ENCODE measurements around the gene TMEM201. TPM values are rescaled to one million over a fixed set of nuclear protein-coding genes. Genes with fewer than 3 reads are reported as not detected.

TMEM201 gene
- total and polyA plus RNA-seq, 2 donors (not counting 3 experiments of a cell fraction or from before 2014, with no cell fraction given) = 8.3 to 24.8 TPM

DNA sequence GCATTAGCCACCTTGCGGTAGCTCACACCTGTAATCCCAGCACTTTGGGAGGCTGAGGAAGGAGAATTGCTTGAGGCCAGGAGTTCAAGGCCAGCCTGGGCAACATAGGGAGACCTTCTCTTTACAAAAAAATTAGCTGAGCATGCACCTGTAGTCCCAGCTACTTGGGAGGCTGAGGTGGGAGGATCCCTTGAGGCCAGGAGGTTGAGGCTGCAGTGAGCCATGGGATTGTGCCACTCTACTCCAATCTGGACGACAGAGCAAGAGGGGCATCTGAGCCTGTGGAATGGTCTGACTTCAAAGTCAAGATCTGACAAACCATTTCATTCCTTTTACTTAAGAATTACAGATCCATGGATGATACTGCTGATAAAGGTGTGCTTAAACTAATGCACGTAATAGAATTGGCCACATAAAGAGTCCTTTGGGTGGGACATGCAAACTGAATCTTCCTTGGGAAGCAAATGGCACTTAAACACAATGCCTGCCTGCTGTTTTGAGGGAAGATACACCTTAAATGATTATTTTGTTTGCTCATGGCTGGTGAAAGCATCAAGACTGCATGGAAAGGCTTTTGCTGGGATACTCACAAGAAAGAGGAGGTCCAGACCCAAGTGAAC is 2.5 kb upstream of the TMEM201 start:
- no peaks in the 10 kb centered on the region for H4K20me1 ChIP-seq (replicated peaks; ENCODE audit: control insufficient read depth, extremely low read depth, insufficient read depth, low read length)
- intact Hi-C loops (cut with micrococcal nuclease) = no loop called here
- no TSS peak for BruUV-seq (replicated peaks)
- no peak for TF ChIP-seq POLR2A (IDR thresholded peaks at IDR 0.05; ENCODE audit: low read depth, low read length)
- TF ChIP-seq, protein P1, sequence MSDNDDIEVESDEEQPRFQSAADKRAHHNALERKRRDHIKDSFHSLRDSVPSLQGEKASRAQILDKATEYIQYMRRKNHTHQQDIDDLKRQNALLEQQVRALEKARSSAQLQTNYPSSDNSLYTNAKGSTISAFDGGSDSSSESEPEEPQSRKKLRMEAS (IDR thresholded peaks at IDR 0.05; ENCODE audit: insufficient read depth, insufficient read length) = no peak
- H3K4me1 ChIP-seq (ENCODE audit: control insufficient read depth, extremely low read depth, insufficient read depth, low read length) = peaks cover 10% of the 10 kb centered on the region
- H3K27ac ChIP-seq (ENCODE audit: insufficient read depth, low read depth, low read length) = no peak overlapping the region
- H3K36me3 ChIP-seq (ENCODE audit: control insufficient read depth in 2 of 2, extremely low read depth in 1 of 2, insufficient read depth in 2 of 2, low read length in 2 of 2) = no peaks in the 10 kb centered on the region
- H3K9me3 ChIP-seq (replicated peaks; ENCODE audit: control insufficient read depth, insufficient read depth, low read length) = no peaks in the 10 kb centered on the region
- no peaks in the 10 kb centered on the region for H3K9me1 ChIP-seq (replicated peaks; ENCODE audit: control insufficient read depth, extremely low read depth, insufficient read depth, low read length)
- no peak overlapping the region for H3K4me2 ChIP-seq (ENCODE audit: insufficient read depth, low read length)
- DNase-seq (ENCODE audit: low read depth, low spot score) = no peak
- H3K79me2 ChIP-seq (ENCODE audit: control insufficient read depth, insufficient read depth, low read length) = peaks cover 21% of the 10 kb centered on the region
- H2AFZ ChIP-seq (ENCODE audit: low read depth, low read length) = no peak overlapping the region
- dilution Hi-C loops (cut with MboI; ENCODE audit: extremely low pct_ligation_motif_present, low sequenced_read_pairs) = no loop called here
- no peak for FAIRE-seq
- no peak overlapping the region for H3K4me3 ChIP-seq (replicated peaks in 1 of 3; ENCODE audit: insufficient read depth in 1 of 3, low read depth in 1 of 3, low read length in 3 of 3)
- ChIA-PET POLR2A (no interaction called here), CTCF (no interaction called here)
- no peaks in the 10 kb centered on the region for H3K27me3 ChIP-seq (ENCODE audit: control insufficient read depth in 2 of 2, insufficient read depth in 2 of 2, low read length in 2 of 2)
- no peak overlapping the region for H3K9ac ChIP-seq (replicated peaks; ENCODE audit: extremely low read depth, insufficient read depth, low read length)

DNA sequence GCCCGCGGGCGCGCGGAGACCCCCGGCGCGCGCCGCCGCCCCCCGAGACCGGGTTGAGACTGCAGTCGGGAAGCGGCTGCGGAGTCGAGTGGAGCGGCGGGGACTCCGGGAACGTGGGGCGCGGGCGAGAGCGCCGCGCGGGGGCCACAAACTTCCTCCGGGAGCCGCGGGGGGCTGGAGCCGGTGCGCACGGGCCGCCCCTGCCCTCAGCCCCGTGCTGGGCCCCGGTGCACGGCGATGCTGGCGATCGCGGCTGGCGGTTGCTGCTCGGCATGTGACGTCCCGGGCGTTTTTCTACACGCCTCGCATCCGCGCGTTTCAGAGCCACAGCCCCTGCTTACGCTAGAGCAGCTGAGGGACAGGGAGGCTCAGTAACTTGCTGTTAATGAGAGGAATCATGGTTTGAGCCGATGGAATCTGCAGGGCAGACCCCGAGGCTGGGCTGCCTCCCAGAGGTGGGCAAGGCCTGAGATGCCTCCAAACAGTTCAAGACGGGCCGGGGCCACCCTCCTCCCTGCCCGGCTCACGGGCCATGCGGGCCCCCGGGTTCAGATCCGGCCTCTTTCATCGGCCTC is 520 bp downstream of the TMEM201 start:
- DNase-seq (ENCODE audit: low read depth, low spot score) (peak; percentile 44), FAIRE-seq (no peak)
- BruUV-seq (replicated peaks) = no TSS peak
- Histone ChIP-seq H3K27ac (ENCODE audit: insufficient read depth, low read depth, low read length) (peak overlapping the region; percentile 3), H4K20me1 (replicated peaks; ENCODE audit: control insufficient read depth, extremely low read depth, insufficient read depth, low read length) (no peaks in the 10 kb centered on the region), H3K36me3 (ENCODE audit: control insufficient read depth in 2 of 2, extremely low read depth in 1 of 2, insufficient read depth in 2 of 2, low read length in 2 of 2) (no peaks in the 10 kb centered on the region), H3K27me3 (ENCODE audit: control insufficient read depth in 2 of 2, insufficient read depth in 2 of 2, low read length in 2 of 2) (no peaks in the 10 kb centered on the region), H3K79me2 (ENCODE audit: control insufficient read depth, insufficient read depth, low read length) (peaks cover 51% of the 10 kb centered on the region), H3K9me1 (replicated peaks; ENCODE audit: control insufficient read depth, extremely low read depth, insufficient read depth, low read length) (no peaks in the 10 kb centered on the region), H3K4me2 (ENCODE audit: insufficient read depth, low read length) (peak overlapping the region; percentile 79), H3K9me3 (replicated peaks; ENCODE audit: control insufficient read depth, insufficient read depth, low read length) (no peaks in the 10 kb centered on the region), H3K9ac (replicated peaks; ENCODE audit: extremely low read depth, insufficient read depth, low read length) (peak overlapping the region; percentile 70), H3K4me3 (replicated peaks in 1 of 3; ENCODE audit: insufficient read depth in 1 of 3, low read depth in 1 of 3, low read length in 3 of 3) (peak overlapping the region; percentile 54 to 75 (median 71)), H3K4me1 (ENCODE audit: control insufficient read depth, extremely low read depth, insufficient read depth, low read length) (peaks cover 21% of the 10 kb centered on the region), H2AFZ (ENCODE audit: low read depth, low read length) (peak overlapping the region; percentile 69)
- POLR2A ChIA-PET = no interaction called here
- intact Hi-C loops (cut with micrococcal nuclease) = loop anchor here (1.0 kb wide), 1 partner anchor 50 kb away; the partner anchor contains the start of gene SLC25A33
- dilution Hi-C loops (cut with MboI; ENCODE audit: extremely low pct_ligation_motif_present, low sequenced_read_pairs) = no loop called here
- CTCF ChIA-PET = interaction anchor here (0.8 to 4.0 kb wide), 5 partner anchors 8 to 95 kb away, joined by 3 to 19 read pairs (median 4); no protein-coding TSS in a partner anchor
- TF ChIP-seq, protein P2, sequence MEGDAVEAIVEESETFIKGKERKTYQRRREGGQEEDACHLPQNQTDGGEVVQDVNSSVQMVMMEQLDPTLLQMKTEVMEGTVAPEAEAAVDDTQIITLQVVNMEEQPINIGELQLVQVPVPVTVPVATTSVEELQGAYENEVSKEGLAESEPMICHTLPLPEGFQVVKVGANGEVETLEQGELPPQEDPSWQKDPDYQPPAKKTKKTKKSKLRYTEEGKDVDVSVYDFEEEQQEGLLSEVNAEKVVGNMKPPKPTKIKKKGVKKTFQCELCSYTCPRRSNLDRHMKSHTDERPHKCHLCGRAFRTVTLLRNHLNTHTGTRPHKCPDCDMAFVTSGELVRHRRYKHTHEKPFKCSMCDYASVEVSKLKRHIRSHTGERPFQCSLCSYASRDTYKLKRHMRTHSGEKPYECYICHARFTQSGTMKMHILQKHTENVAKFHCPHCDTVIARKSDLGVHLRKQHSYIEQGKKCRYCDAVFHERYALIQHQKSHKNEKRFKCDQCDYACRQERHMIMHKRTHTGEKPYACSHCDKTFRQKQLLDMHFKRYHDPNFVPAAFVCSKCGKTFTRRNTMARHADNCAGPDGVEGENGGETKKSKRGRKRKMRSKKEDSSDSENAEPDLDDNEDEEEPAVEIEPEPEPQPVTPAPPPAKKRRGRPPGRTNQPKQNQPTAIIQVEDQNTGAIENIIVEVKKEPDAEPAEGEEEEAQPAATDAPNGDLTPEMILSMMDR (IDR thresholded peaks at IDR 0.05; ENCODE audit: extremely low read depth in 1 of 2, insufficient read depth in 1 of 2, low read depth in 1 of 2, low read length in 2 of 2) = no peak
- TF ChIP-seq POLR2A (IDR thresholded peaks at IDR 0.05; ENCODE audit: low read depth, low read length) (no peak), EZH2 (IDR thresholded peaks at IDR 0.05; ENCODE audit: borderline replicate concordance, low read depth, low read length, severe bottlenecking) (no peak), GATA2 (IDR thresholded peaks at IDR 0.05; ENCODE audit: insufficient read depth, insufficient read length, low read depth, low read length) (no peak), MYC (IDR thresholded peaks at IDR 0.05; ENCODE audit: low read depth, low read length) (no peak), JUN (IDR thresholded peaks at IDR 0.05; ENCODE audit: borderline replicate concordance, insufficient read depth, insufficient read length, low read depth) (no peak), POLR2AphosphoS5 (IDR thresholded peaks at IDR 0.05; ENCODE audit: insufficient read depth, low read depth, low read length) (no peak), FOS (IDR thresholded peaks at IDR 0.05; ENCODE audit: borderline replicate concordance, insufficient read depth, low read length) (no peak)
- TF ChIP-seq, protein P1 (IDR thresholded peaks at IDR 0.05; ENCODE audit: insufficient read depth, insufficient read length) = no peak
